GM19455 (cell line): ENCODE measurements around the gene CHD1.
A peak's percentile ranks its signal among the peaks of the same experiment; 100 is the strongest.
"Not testable (repeated sequence)": the region's sequence is repeated elsewhere in the genome, so short reads cannot be mapped to it uniquely, and the experiment has no call there.

Source experiments
- ATAC-seq: cut with Tn5 transposase; IDR thresholded peaks from one replicate; pipeline ENCODE4 v1.9.1; 2021; ENCODE audit not compliant: unreplicated experiment

The CHD1 gene

DNA sequence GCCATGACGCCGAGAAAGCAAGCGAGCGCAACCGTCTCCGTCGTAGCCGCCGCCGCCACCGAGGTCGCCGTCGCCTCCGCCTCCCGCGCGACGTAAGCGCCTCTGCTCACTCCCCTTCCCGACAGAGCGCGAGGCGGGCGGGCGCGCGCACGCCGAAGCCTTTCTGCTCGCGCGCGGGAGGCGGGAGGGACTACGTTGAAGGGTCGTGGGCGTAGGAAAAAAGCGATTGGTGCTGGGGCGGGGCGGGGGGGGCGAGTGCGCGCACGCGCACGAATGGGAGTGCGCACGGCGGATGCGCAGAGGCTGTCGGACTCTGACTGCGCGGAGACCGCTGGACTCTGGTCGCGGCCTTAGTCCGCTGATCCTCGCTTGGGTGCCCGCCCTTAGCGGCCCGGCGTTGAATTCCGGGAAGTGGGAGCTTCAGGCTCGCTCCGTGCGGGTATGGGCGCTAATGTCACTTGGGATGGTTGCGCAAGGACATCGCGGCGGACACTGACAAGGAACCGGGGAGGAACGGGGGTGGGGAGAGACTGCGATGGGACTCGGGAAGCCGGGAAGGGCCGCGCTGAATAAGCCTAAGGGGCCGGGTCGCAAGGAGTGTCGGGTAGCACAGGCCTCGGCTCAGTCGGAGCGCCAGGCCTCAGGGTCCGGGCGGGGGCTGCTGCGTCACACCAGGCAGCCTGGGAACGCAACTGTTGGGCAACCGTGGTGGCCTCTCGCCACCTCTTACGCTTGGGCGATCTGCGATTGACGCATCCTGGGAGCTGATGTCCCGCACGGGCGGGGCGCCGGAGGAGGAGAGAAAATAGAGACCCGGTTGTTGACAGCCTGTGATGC lies at the start of gene CHD1:
CHD1 (minus strand) TSS at position 135 of the 837 bp plus-strand sequence. CDS start 2,621 bp downstream, outside the sequence.
- peak; percentile 66 for ATAC-seq

DNA sequence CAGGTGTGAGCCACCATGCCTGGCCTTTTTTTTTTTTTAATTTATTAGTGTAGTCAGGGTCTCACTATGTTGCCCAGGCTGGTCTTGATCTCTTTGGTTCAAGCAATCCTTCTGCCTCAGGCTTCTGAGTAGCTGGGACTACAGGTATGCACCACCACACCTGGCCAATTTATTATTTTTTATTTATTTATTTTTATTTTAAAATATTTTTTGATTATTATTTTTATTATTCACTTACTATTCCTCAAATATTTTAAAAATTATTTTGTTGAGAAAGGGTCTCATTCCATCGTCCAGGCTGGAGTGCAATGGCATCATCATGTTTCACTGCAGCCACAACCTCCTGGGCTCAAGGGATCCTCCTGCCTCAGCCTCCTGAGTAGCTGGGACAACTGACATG lies 49.7 kb upstream of the CHD1 start:
- no peak for ATAC-seq

DNA sequence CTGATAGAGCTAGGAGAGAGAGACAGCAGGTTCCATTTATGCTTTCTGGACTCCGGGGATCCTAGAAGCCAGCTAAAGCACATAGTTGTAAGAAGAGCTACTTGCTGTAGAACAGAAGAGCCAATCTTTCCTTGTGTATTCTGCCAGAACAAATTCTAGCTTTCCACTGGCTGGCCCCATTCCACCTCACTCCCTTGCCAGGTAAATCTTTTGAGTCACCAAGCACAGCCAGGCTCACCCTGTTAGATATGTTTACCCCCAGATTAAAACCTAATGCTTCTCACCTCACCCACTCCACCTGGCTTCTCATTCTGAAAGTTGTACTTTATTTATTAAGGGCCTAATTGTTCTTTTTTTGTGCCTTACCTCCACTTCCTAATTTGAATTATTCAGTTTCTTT lies 48.9 kb upstream of the CHD1 start:
- no peak for ATAC-seq

DNA sequence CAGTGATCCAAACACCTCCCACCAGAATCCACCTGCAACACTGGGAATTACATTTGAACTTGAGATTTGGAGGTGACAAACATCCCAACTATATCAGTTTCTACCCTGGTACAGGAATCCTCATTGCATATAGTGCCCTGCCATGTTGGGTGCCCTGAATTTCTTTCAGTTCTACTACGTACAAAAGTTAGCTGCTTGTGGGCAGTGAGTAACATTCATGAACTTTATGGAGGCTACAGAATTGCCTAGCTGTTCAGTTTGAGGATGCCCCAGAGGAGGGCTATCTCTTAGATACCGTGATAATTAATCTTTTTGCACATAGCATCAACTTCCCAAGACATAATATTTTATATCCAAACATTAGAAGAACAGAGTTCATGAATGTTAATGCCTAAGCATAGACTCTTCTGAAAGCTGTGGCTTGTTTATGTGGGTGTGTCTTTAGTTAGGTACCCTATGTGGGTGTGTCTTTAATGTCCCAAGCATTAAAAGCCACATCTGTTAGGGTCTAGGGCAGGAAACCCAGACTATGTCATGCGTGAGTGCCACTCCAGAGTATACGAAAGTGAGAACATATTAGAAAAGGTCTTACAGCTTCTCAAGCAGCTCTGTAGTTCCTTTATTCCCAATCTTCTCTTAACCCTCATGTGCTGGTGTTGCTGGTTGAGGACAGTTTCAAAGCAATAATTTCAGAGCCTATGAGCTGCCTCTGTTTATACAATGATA lies 47.0 kb upstream of the CHD1 start:
- peak; percentile 74 for ATAC-seq

DNA sequence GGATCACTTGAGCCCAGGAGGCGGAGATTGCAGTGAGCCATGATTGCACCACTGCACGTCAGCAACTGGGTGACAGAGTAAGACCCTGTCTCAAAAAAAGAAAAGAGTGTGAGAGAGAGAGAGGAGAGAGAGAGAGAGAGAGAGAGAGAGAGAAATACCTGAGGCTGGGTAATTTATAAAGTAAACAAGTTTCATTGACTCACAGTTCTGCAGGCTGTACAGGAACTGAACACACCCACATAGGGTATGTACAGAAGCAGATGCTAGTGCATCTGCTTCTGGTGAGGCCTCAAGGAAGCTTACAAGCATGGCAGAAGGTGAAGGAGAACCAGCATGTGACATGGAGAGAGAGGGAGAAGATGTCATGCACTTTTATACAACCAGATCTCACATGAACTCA lies 46.4 kb upstream of the CHD1 start:
- no peak for ATAC-seq

DNA sequence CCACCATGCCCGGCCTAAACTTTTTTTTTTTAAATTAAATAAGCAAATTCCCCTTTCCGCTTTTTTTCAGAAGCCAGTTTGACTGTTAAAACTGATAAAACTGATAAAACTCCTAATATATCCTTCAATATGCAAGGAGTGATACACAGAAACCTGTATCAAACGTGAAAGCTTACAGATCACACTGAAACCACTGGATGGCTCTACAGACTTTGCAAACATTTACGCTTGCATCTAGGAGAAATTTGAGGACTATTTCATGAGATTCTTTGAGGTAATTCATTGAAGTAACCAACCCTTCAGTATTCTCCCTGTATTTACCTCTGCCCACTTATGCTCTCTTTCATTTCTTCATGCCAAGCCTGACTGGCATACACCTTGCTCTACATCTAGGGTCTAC lies 40.6 kb upstream of the CHD1 start:
- ATAC-seq, result no peak

DNA sequence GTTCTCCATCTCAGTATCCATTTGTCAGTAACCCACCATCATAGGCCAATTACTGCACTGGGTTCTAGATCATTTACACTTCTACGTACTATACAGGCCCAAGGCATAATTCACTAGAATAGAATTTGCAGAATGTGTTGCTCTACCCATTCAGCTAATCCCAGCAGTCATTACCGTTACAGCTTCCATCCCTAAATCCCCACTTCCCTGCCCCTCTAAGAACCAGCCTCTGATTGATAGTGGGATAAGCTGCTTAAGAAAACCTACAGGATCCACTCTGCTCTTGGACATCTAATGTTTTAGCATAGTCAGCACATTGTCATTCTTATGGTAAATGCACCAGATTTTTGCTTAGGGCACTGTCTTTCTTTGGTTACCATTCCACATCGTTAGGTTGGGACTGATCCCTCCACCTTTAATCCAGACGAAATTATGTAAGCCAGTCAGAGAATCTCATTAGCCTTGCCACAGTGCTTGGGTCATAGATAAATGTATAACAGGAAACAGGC lies 39.3 kb upstream of the CHD1 start:
- no peak for ATAC-seq

DNA sequence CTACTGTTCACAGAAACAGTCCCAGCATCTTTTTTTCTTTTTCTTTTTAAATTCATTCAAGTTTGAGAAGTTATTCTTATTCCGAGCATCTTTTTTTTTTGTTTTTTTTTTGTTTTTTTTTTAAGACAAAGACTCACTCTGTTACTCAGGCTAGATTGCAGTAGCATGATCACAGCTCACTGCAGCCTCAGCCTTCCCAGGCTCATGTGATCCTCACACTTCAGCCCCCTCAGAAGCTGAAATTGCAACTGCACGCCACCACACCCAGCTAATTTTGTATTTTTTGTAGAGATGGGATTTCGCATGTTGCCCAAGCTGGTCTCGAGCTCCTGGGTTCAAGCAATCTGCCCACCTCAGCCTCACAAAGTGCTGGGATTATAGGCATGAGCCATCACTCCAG lies 36.4 kb upstream of the CHD1 start:
- no peak for ATAC-seq

DNA sequence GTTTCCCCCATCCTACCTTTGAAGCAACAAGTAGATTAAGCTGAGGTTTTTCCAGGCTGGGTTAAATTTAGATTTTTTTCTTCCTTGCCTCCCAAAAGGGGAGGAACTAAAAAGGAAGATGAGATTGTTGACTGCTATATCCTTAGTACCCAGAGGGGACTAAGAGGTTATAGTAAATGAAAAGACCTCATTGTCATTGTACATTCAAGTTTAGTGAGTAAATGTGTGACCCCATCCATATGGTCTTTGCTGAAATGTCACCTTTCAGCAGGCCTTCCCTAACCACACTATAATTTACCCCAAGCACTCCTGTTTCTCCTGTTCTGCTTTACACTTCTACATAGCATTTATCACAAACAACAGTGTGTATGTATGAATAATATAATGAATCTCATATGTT lies 35.8 kb upstream of the CHD1 start:
- no peak for ATAC-seq

DNA sequence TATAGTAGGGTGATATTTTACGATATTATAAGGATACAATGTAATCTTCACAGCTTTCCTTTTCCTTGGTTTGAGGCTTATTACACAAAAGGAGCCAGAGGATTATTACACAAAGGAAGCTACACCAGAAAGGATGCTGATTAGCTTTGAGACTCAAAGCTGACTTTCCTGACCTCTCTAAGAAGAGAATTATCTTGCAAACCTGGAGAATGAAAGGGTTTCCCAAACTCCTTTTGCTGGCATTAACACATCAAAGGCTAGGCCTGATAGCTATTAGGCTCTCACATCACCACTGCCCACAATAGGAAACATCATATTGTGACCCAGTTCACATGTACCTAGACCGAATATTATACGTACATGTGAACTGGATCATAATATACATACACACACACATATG lies 34.2 kb upstream of the CHD1 start:
- no peak for ATAC-seq

DNA sequence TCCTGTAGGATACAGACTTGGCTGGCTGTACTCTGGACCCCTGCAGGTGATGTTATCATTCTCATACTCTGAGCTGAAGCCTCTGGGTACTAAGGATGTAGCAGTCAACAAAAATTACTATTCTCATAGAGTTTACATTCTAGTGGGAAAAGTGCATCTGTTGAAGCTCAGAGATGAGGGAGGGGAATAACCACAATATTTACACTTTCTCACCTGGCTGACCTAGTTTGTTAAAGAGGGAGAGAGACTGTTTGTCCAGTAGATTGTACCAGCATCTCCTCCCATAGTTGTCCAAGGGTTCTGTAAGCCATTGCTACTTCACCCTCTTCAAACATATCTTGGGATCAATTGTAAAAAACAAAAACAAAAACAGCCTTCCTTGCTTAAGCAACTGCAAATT lies 33.8 kb upstream of the CHD1 start:
- no peak for ATAC-seq

DNA sequence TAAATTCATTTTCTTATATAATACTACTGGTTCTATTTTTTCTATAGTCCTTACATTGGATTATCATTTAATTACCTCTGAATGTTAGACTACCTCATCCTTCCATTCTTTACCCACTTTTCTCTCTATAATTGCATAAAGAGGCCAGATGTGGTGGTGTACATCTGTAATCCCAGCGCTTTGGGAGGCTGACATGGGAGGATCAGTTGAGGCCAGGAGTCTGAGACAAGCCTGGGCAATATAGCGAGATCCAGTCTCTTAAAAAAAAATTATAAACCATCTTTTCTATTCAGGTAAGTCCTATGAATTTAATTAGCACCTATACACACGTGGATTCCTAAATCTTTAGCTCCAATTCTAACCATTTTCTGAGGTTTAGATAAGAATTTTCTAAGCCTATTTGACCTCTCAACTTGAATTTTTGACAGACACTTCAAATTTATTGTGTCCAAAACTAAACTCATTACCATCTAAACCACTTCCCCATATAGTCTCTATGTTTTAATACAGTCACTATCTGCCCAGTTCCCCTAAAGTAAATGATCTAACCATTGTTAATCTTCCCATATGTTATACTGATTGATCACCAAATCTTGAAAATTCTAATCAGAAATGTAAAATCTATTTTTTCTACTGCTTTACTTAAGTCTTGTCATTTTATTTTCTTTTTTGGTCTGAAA lies 33.0 kb upstream of the CHD1 start:
- ATAC-seq, result no peak

DNA sequence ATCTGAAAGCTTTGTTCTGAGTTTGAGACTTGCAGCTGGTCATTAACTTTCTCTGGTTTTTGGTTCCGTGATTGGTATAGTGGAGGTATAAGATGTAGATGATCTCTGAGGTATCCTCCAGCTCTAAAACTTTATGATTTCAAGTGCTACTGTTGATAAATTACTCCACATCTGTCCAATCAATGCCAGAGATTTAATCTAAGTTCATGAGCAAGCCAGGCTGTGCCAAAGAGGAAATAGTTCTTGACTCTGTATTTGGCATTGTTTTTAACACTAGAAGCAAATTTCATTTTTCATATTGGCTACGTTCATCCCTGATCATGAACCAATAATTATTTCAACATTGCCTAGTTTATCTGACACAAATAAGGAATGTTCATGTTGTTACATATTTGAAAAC lies 28.5 kb upstream of the CHD1 start:
- no peak for ATAC-seq

DNA sequence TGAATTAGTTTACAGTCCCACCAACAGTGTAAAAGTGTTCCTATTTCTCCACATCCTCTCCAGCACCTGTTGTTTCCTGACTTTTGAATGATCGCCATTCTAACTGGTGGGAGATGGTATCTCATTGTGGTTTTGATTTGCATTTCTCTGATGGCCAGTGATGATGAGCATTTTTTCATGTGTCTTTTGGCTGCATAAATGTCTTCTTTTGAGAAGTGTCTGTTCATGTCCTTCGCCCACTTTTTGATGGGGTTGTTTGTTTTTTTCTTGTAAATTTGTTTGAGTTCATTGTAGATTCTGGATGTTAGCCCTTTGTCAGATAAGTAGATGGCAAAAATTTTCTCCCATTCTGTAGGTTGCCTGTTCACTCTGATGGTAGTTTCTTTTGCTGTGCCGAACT lies 27.1 kb upstream of the CHD1 start:
- not testable (repeated sequence) for ATAC-seq

DNA sequence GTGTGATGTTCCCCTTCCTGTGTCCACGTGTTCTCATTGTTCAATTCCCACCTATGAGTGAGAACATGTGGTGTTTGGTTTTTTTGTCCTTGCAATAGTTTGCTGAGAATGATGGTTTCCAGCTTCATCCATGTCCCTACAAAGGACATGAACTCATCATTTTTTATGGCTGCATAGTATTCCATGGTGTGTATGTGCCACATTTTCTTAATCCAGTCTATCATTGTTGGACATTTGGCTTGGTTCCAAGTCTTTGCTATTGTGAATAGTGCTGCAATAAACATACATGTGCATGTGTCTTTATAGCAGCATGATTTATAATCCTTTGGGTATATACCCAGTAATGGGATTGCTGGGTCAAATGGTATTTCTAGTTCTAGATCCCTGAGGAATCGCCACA lies 26.7 kb upstream of the CHD1 start:
- ATAC-seq, result not testable (repeated sequence)

DNA sequence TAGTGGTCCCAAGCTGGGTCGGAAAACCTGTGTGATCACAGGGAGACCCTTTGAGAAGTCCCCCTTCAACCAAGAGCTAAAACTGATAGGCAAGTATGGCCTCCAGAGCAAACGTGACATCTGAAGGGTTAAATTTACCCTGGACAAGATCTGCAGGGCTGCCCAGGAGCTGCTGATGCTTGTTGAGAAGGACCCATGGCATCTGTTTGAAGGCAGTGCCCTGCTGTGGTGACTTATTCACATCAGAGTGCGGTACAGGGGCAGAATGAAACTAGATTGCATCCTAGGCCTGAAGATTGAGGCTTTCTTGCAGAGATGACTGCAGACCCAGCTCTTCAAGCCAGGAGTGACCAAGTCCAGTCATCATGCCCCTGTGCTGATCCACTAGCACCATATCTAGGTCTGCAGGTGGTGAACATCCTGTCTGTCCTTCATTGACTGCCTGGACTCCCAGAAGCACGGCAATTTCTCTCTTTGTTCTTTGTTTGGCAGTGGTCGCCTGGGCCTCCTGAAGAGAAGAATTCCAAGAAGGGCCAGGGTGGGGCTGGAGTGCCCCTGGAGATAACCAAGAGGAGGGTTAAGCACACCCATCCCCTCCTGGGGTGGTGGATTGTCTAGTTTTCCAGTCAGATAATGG lies 25.7 kb upstream of the CHD1 start:
- no peak for ATAC-seq

DNA sequence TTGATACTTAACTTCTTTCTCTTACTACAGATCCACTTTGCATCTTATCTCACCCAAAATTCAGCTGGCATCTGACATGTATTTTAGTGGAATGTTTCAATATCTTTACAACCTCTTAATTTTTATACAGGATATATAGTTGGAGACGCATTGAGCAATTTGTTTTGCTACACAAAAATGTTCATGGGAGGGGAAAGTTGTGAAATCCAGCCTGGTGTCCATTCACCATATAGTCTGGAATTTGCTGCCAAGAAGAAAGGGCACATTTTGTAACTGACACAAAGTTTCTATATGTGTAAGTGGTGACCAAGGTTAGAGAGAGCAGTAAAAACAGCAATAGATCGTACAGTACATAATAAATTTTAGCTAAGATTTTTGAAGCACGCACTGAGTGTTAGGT lies 14.0 kb upstream of the CHD1 start:
- ATAC-seq, result no peak

DNA sequence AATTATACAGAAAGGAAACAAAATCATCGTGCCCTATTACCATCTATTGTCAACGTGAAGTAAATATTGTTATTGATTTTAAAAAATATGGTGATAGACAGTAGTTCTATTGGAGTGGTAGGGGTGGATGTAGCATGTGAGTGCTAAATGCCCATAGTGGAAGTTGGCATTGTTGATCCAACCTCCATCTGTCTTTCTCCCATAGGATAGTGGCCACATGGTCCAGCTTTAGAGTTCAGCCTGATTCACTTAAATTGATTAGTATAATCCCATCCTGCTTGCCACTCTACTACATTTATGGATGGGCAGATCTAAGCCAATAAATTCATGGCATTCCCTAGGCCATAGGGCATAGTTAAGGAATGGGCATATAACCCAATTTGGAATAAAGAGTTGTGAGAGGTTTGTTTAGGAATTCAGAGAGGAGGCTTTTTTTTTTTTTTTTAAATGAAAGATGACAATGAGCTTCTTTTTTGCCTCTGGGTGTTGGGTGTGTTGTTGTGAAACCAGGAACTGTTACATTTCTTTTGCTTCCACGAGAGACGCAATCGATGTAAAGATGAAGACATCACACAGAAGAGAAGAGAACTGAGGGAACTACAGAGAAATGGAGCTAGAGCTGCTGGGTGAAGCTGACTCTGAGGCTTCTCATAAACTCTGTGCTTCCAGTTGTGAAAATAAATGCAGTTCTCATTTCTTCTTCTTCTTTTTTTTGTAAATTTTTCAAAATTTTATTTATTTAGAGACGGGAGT lies 12.5 kb upstream of the CHD1 start:
- ATAC-seq, result no peak

DNA sequence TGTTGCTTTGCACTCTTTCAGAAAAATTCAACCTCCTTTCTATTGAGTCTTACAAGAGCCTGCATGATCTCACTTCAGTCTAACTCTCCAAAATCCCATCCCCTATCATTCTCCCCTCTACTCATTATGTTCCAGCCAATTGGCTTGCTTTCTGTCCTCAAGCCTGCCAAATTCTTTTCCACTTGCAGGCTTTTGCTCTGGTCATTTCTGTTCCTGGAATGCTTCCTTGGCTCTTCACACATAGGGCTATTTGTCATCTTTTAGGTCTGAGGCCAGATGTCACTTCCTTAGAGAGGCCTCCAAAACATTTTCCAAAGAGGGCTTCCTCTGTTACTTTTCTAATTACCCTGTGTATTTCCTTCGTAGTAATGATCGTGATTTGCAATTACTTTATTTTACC lies 11.8 kb upstream of the CHD1 start:
- ATAC-seq, result no peak

DNA sequence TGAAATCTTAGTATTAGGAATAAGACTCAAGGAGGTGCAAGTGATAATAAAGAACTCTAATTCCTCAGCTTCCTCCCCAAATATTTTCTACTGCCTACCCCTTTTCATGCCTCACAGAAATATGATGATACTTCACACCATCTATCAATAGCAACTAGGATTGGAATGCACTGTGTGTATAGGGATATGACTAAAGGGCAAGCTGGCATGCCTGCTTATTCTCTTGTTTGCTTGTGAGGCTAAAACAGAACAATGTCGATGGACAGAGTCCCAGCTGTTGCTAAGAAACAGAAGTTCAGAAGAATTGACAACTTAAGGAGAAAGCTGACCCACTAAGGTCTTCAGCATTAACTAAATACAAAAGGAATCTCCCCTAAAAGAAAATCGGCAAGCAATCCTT lies 9.7 kb upstream of the CHD1 start:
- no peak for ATAC-seq
